ENCODE measurements around the gene SPTBN4.

SPTBN4 gene

DNA sequence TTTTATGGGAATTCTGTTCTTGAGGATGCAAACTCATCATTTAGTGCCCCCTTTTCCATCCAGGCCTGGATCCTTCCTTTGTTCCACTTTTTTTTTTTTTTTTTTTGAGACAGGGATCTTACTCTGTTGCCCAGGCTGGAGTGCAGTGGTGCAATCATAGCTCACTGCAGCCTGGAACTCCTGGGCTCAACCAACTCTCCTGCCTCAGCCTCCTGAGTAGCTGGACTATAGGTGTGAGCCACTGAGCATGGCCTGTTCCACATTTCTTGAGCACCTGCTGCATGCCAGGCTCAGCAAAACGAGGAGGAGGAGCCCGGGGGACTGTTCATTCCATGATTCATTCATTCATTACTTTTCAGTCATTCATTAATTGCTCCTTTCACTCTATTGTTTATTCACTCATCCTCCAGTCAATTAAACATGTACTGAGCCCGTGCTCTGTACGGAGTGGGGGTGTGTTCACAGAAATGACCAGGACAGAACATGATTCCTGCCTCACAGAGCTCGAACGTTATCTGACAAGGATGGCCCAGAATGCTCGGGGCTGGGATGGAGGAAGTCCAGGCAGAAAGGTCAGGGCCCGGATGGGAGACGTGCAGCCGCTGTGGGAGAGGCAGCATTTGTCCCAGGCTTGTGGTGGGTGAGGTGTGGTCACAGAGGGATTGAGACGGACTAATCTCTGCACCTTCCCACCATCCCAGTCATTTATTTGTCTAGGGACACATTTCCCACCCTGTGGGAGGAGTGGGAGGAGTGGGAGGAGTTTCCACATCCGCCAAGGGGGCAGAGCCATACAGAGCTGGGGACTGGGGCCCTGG lies 58.6 kb downstream of the SPTBN4 start:
- in situ Hi-C loops (cut with HindIII; ENCODE audit: low sequenced_read_pairs): no loop called here
- no peak for DNase-seq (ENCODE audit: low read depth)
- no peak overlapping the region for H3K4me3 ChIP-seq (ENCODE audit: low read depth, low read length)
- TF ChIP-seq, protein P1, sequence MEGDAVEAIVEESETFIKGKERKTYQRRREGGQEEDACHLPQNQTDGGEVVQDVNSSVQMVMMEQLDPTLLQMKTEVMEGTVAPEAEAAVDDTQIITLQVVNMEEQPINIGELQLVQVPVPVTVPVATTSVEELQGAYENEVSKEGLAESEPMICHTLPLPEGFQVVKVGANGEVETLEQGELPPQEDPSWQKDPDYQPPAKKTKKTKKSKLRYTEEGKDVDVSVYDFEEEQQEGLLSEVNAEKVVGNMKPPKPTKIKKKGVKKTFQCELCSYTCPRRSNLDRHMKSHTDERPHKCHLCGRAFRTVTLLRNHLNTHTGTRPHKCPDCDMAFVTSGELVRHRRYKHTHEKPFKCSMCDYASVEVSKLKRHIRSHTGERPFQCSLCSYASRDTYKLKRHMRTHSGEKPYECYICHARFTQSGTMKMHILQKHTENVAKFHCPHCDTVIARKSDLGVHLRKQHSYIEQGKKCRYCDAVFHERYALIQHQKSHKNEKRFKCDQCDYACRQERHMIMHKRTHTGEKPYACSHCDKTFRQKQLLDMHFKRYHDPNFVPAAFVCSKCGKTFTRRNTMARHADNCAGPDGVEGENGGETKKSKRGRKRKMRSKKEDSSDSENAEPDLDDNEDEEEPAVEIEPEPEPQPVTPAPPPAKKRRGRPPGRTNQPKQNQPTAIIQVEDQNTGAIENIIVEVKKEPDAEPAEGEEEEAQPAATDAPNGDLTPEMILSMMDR (IDR thresholded peaks at IDR 0.05; ENCODE audit: low read depth, low read length, missing control alignments): no peak

DNA sequence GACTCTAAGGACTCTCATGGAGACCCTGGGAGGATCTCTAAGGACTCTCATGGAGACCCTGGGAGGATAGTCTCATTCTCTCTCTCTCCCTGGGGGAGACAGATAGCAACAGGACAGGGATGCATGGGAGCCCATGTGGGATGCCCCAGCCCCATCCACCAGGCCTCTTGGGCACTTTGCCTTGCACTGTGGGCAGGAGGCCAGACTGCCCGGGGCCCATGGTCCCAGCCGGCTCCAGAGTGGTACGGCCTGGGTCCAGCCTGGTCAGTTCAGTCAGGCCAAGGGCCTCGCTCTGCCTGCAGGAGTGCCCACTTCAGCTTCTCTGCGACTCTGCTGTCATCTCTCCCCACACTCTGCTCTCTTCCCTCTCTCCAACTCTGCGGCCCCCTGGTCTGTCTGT lies 61.3 kb downstream of the SPTBN4 start:
- in situ Hi-C loops (cut with HindIII; ENCODE audit: low sequenced_read_pairs): no loop called here
- no peak for DNase-seq (ENCODE audit: low read depth)
- H3K4me3 ChIP-seq (ENCODE audit: low read depth, low read length): no peak overlapping the region
- TF ChIP-seq, protein P1 (IDR thresholded peaks at IDR 0.05; ENCODE audit: low read depth, low read length, missing control alignments): no peak

DNA sequence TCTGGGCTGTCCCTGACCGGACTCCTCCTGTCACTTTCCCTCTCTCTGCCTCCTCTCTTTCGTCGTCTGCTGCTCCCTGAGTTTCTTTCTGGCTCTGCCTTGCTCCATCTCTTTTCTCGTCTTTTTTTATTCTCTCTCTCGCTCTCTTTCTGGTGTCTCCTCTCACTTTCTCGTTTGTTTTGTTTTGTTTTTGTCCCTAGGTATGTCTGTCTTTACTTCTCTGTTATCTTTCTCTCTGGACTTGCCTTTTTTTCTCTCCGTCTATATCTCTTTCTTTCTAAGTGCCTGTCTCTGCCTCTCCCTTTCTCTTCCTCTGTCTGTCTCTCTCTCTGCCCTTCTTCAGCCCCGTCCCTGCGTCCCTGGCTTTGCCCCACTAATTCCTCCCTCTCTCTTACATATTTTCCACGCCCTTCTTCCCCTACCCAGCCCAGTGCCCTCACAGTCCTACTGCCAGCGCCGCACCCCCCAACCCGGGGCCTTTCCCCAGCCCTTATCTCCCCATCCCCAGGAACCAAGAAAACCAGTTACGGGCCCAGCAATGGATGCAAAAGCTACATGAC lies 61.8 kb downstream of the SPTBN4 start:
- in situ Hi-C loops (cut with HindIII; ENCODE audit: low sequenced_read_pairs): no loop called here
- no peak overlapping the region for H3K4me3 ChIP-seq (ENCODE audit: low read depth, low read length)
- DNase-seq (ENCODE audit: low read depth): no peak
- TF ChIP-seq, protein P1 (IDR thresholded peaks at IDR 0.05; ENCODE audit: low read depth, low read length, missing control alignments): no peak

DNA sequence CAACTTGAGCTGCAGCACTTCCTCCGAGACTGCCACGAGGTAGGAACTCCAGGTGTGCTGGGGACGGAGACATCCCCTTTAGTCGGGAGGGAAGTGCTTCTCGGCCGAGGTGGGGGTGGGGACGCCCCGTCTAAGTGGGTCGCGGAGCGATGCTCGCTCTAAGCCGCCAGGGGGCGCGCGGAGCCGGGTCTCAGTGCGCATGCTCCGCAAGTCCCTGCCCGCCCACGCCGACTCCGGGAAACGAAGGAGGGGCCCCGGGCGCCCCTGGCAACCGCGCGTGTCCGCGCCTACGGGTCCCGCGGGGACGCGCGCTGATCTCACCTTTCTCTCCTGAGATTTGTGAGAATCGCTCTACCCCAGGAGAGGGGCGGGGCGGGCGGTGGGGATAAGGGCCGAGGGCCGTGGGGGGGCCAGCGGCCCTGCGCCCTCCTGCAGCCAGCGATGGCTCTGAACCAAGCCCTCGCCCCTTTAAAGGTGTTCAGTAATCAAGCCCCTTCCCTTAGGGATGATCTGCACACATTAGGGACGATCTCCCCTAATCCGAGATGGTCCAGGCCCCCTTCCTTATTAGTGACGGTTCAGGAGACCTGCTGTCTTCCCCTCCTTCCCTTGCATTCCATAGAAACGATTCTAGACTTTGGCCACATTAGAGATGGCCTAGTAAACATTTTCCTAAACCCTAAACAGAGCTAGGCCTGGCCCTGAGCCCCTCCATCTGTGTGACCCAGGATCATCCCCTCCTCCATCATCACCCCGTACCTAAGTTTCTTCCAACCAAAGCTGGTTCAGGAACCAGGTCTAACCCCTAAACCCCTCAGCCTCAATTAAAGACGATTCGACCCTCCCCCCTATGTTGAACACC lies 62.5 kb downstream of the SPTBN4 start:
- peak; percentile 23 for DNase-seq (ENCODE audit: low read depth)
- TF ChIP-seq, protein P1 (IDR thresholded peaks at IDR 0.05; ENCODE audit: low read depth, low read length, missing control alignments): peak; percentile 93
- in situ Hi-C loops (cut with HindIII; ENCODE audit: low sequenced_read_pairs): no loop called here
- peak overlapping the region; percentile 44 for H3K4me3 ChIP-seq (ENCODE audit: low read depth, low read length)

DNA sequence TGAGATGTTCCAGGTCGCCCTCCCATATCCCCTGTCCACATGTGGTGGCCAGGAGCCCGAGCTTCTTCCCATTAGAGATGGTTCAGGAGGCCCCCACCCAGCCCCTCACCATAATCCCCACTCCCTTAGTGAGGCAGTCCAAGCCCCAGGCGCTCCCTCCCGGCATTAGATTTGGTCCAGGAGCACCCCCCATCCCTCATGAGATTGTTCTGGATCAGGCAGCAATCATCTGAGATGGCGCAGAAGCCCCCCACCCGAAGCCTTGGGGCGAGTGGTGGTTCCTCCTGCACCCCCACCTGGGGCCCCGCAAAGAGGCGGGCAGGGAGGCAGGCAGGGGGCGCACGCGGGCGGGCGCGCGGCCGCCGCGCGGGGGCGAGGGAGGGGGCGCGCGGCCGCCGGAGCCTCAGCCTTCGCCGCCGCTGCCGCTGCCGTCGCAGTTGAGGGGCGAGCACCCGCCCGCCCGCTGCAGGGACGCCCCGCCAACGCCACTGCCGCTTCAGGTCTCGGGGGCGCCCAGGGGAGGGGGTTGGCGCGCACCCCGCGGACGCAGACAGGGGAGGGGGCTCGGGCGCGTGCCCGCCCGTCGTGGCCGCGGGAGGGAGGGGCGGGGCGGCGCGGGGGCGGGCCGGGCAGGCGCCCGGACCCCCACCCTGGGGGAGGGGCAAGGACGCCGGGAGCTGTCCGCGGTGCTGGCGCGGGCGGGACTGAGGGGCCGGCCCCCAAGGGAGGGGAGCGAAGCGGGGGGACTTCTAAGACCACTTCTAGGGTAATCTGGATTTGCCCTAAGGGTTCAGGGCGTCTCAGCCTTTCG lies 63.5 kb downstream of the SPTBN4 start:
- in situ Hi-C loops (cut with HindIII; ENCODE audit: low sequenced_read_pairs): no loop called here
- TF ChIP-seq, protein P1 (IDR thresholded peaks at IDR 0.05; ENCODE audit: low read depth, low read length, missing control alignments): peak; percentile 17
- no peak for DNase-seq (ENCODE audit: low read depth)
- no peak overlapping the region for H3K4me3 ChIP-seq (ENCODE audit: low read depth, low read length)

DNA sequence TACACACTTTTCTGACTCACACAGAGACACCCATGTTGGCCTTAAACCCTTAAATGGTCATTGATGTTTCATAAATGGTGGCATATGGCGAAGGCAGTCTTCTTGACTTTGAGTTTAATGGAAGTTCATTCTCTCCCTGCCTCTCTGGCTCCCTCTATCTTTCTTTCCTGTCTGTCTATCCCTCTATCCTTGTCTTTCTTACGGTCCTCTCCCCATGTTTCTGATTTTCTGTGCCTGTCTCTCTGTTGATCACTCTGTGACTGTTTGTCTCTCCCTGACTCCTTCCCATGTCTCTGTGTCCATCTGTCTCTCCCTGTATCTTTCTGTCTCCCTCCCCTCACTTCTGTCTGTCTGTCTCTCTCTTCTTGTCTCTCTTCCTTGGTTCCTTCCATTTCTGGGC lies 66.7 kb downstream of the SPTBN4 start:
- no peak overlapping the region for H3K4me3 ChIP-seq (ENCODE audit: low read depth, low read length)
- in situ Hi-C loops (cut with HindIII; ENCODE audit: low sequenced_read_pairs): no loop called here
- DNase-seq (ENCODE audit: low read depth): no peak
- TF ChIP-seq, protein P1 (IDR thresholded peaks at IDR 0.05; ENCODE audit: low read depth, low read length, missing control alignments): peak; percentile 26

Measured in astrocyte of the cerebellum (primary cell).